K562 (cell line): Measurements from ENCODE around the gene EFHC1.

Source experiments
- EP300 ChIP-seq: IDR thresholded peaks from 2 replicates; pipeline ENCODE4 v1.6.1; 2012; ENCODE audit warnings: low read length, improper control_type of control experiment
- NR2C2 ChIP-seq, 2 experiments: fragments of 200-800 bp in 1 of 2; sonication (Bioruptor generic) in 1 of 2; sonication (generic) in 1 of 2; formaldehyde crosslinking in 1 of 2; IDR thresholded peaks; 2 replicates each; pipeline versions ENCODE4 v1.6.1 to v1.8.0; 2016 to 2022; ENCODE audit warnings: mild to moderate bottlenecking in 1 of 2, missing compliant biosample characterization in 1 of 2, missing genetic modification characterization in 1 of 2, missing genetic modification reagents in 1 of 2
- POLR2A ChIP-seq: fragments of 450-650 bp; conservative IDR thresholded peaks from 2 replicates; pipeline ENCODE4 v1.6.1; 2016
- RBFOX2 ChIP-seq: fragments of 200-400 bp; formaldehyde crosslinking; IDR thresholded peaks from 2 replicates; pipeline ENCODE4 v1.6.1; 2017; ENCODE audit warnings: low read depth, mild to moderate bottlenecking, low read length, moderate library complexity
- SMAD3 ChIP-seq: fragments of 450-650 bp; formaldehyde crosslinking; conservative IDR thresholded peaks from 2 replicates; pipeline ENCODE4 v1.4.0; 2020; ENCODE audit warnings: mild to moderate bottlenecking
- SNIP1 ChIP-seq: fragments of 450-650 bp; IDR thresholded peaks from 2 replicates; pipeline ENCODE4 v1.7.1; 2017; ENCODE audit warnings: low read depth, mild to moderate bottlenecking
- SPI1 ChIP-seq: IDR thresholded peaks from 2 replicates; pipeline ENCODE4 v1.6.1; 2011; ENCODE audit warnings: low read depth, low read length, control low read depth, borderline replicate concordance
- ZFP1 ChIP-seq: fragments of 450-650 bp; formaldehyde crosslinking; IDR thresholded peaks from 2 replicates; pipeline ENCODE4 v1.4.0; 2020; ENCODE audit warnings: mild to moderate bottlenecking, mixed read lengths
- ZFX ChIP-seq: sonication (generic); formaldehyde crosslinking; IDR thresholded peaks from 2 replicates; pipeline ENCODE4 v1.8.0; 2022; ENCODE audit warnings: mild to moderate bottlenecking, missing genetic modification reagents, moderate library complexity
- ZNF232 ChIP-seq: sonication (generic); formaldehyde crosslinking; IDR thresholded peaks from 2 replicates; pipeline ENCODE4 v1.8.0; 2022; ENCODE audit warnings: mild to moderate bottlenecking, missing genetic modification reagents
- ZNF3 ChIP-seq: fragments of 250-450 bp; sonication (Bioruptor Pico); IDR thresholded peaks from 2 replicates; pipeline ENCODE4 v1.5.0; 2021; ENCODE audit warnings: mild to moderate bottlenecking, moderate library complexity
- TF ChIP-seq, protein P1 (sequence below): fragments of 250-450 bp; sonication (Bioruptor Pico); IDR thresholded peaks from 2 replicates; pipeline ENCODE4 v1.5.1; 2021; ENCODE audit warnings: mild to moderate bottlenecking
- TF ChIP-seq, protein P2 (sequence below), 3 experiments: IDR thresholded peaks in 2 of 3; conservative IDR thresholded peaks in 1 of 3; 2 replicates each; pipeline ENCODE4 v1.5.1; 2011 to 2012; ENCODE audit warnings: low read length in 3 of 3, mild to moderate bottlenecking in 3 of 3, control low read depth in 2 of 3, improper control_type of control experiment in 1 of 3, inconsistent platforms in 1 of 3, low read depth in 1 of 3, mixed read lengths in 1 of 3, moderate library complexity in 1 of 3; ENCODE audit not compliant: insufficient read depth in 2 of 3

DNA sequence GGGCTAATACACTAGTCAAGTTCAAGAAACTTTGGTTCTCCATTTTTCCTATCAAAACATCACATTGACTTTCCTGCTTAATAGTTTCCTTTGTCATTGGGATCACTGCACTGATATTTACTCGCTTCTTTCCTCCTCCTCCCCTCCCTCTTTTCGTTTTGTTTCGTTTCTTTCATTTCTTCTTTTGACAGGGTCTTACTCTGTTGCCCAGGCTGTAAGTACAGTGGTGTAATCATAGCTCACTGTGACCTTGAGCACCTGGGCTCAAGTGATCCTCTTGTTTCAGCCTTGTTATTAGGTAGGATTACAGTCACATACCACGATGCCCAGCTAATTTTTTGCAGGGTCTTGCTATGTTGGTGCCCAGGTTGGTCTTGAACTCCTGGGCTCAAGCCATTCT lies 45.9 kb upstream of the EFHC1 start:
- no peak for TF ChIP-seq SMAD3 (CRISPR knock-in tag)
- no peak for TF ChIP-seq SNIP1
- TF ChIP-seq ZFX (CRISPR knock-in tag) = no peak
- TF ChIP-seq NR2C2 (CRISPR knock-in tag; IDR thresholded peaks at IDR 0.05) = no peak
- no peak for TF ChIP-seq NR2C2 (tag; IDR thresholded peaks at IDR 0.05)
- TF ChIP-seq ZNF232 (CRISPR knock-in tag) = no peak
- TF ChIP-seq, protein P1, sequence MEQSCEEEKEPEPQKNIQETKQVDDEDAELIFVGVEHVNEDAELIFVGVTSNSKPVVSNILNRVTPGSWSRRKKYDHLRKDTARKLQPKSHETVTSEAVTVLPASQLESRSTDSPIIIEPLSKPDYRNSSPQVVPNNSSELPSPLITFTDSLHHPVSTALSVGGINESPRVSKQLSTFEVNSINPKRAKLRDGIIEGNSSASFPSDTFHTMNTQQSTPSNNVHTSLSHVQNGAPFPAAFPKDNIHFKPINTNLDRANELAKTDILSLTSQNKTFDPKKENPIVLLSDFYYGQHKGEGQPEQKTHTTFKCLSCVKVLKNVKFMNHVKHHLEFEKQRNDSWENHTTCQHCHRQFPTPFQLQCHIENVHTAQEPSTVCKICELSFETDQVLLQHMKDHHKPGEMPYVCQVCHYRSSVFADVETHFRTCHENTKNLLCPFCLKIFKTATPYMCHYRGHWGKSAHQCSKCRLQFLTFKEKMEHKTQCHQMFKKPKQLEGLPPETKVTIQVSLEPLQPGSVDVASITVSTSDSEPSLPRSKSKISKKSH (CRISPR knock-in tag) = no peak
- TF ChIP-seq, protein P2, sequence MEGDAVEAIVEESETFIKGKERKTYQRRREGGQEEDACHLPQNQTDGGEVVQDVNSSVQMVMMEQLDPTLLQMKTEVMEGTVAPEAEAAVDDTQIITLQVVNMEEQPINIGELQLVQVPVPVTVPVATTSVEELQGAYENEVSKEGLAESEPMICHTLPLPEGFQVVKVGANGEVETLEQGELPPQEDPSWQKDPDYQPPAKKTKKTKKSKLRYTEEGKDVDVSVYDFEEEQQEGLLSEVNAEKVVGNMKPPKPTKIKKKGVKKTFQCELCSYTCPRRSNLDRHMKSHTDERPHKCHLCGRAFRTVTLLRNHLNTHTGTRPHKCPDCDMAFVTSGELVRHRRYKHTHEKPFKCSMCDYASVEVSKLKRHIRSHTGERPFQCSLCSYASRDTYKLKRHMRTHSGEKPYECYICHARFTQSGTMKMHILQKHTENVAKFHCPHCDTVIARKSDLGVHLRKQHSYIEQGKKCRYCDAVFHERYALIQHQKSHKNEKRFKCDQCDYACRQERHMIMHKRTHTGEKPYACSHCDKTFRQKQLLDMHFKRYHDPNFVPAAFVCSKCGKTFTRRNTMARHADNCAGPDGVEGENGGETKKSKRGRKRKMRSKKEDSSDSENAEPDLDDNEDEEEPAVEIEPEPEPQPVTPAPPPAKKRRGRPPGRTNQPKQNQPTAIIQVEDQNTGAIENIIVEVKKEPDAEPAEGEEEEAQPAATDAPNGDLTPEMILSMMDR (IDR thresholded peaks at IDR 0.05 in 2 of 3, conservative IDR thresholded peaks at IDR 0.05 in 1 of 3; ENCODE audit: insufficient read depth in 2 of 3, low read depth in 1 of 3, low read length in 3 of 3) = no peak
- TF ChIP-seq SPI1 = no peak
- TF ChIP-seq RBFOX2 = no peak
- no peak for TF ChIP-seq POLR2A
- TF ChIP-seq ZNF3 (CRISPR knock-in tag) = no peak
- no peak for TF ChIP-seq EP300
- no peak for TF ChIP-seq ZFP1
